Stomach (tissue), 4 donors: ENCODE measurements around the gene F7.

Experiments used
- CTCF ChIP-seq, 7 experiments: fragments of 450-650 bp in 4 of 7; fragments of 200-600 bp in 3 of 7; sonication (generic) in 3 of 7; IDR thresholded peaks; one replicate each; pipeline ENCODE4 v1.5.1; 2016 to 2019; ENCODE audit warnings: antibody characterized with exemption in 7 of 7, control low read depth in 2 of 7, mild to moderate bottlenecking in 1 of 7
- EP300 ChIP-seq: sonication (generic); formaldehyde crosslinking; IDR thresholded peaks from one replicate; pipeline ENCODE4 v1.6.1; 2017; ENCODE audit warnings: antibody characterized with exemption
- POLR2A ChIP-seq, 4 donors: fragments of 450-650 bp; IDR thresholded peaks; one replicate each; pipeline ENCODE4 v1.6.1; 2016; ENCODE audit warnings: antibody characterized with exemption in 4 of 4, control low read depth in 2 of 4, mild to moderate bottlenecking in 1 of 4, moderate library complexity in 1 of 4

GRCh38 chr13:113078902-113079780, 26.4 kb upstream of the F7 start:
- TF ChIP-seq POLR2A (IDR thresholded peaks at IDR 0.05), result no peak
- no peak for TF ChIP-seq CTCF (IDR thresholded peaks at IDR 0.05)
- no peak for TF ChIP-seq EP300
